ENCODE measurements around the gene ZNF536. TPM values are rescaled to one million over a fixed set of nuclear protein-coding genes. Genes with fewer than 3 reads are reported as not detected.
"Not testable (repeated sequence)": the region's sequence is repeated elsewhere in the genome, so short reads cannot be mapped to it uniquely, and the experiment has no call there.

ZNF536 gene
- total RNA-seq, 1 donor from 2014 or later, result not detected

GRCh38 chr19:30340771-30341561 is 31.2 kb upstream of the ZNF536 start:
- DNase-seq (ENCODE audit: low spot score), result peak; percentile 11

- no peak for DNase-seq (ENCODE audit: low spot score)
Measured at GRCh38 chr19:30341611-30342201, 30.5 kb upstream of the ZNF536 start.

- peak; percentile 65 for DNase-seq (ENCODE audit: low spot score)
Measured at GRCh38 chr19:30342901-30343300, 29.3 kb upstream of the ZNF536 start.

- DNase-seq (ENCODE audit: low spot score), result peak; percentile 33
Measured at GRCh38 chr19:30344446-30345425, 27.4 kb upstream of the ZNF536 start.

- peak; percentile 69 for DNase-seq (ENCODE audit: low spot score)
Measured at GRCh38 chr19:30345686-30346085, 26.5 kb upstream of the ZNF536 start.

- not testable (repeated sequence) for DNase-seq (ENCODE audit: low spot score)
Measured at GRCh38 chr19:30346468-30346867, 25.7 kb upstream of the ZNF536 start.

GRCh38 chr19:30349131-30349730 is 23.0 kb upstream of the ZNF536 start:
- DNase-seq (ENCODE audit: low spot score), result peak; percentile 37

GRCh38 chr19:30350692-30351663 is 21.2 kb upstream of the ZNF536 start:
- DNase-seq (ENCODE audit: low spot score), result no peak

GRCh38 chr19:30351774-30352173 is 20.4 kb upstream of the ZNF536 start:
- no peak for DNase-seq (ENCODE audit: low spot score)

GRCh38 chr19:30353394-30353945 is 18.7 kb upstream of the ZNF536 start:
- DNase-seq (ENCODE audit: low spot score), result peak; percentile 72

GRCh38 chr19:30355586-30355985 is 16.6 kb upstream of the ZNF536 start:
- peak; percentile 57 for DNase-seq (ENCODE audit: low spot score)

GRCh38 chr19:30356951-30357579 is 15.1 kb upstream of the ZNF536 start:
- peak; percentile 68 for DNase-seq (ENCODE audit: low spot score)

- DNase-seq (ENCODE audit: low spot score), result peak; percentile 64
Measured at GRCh38 chr19:30357580-30357954, 14.6 kb upstream of the ZNF536 start.

- DNase-seq (ENCODE audit: low spot score), result peak; percentile 73
Measured at GRCh38 chr19:30358319-30358718, 13.9 kb upstream of the ZNF536 start.

- DNase-seq (ENCODE audit: low spot score), result peak; percentile 85
Measured at GRCh38 chr19:30358821-30359580, 13.2 kb upstream of the ZNF536 start.

- DNase-seq (ENCODE audit: low spot score), result peak; percentile 45
Measured at GRCh38 chr19:30359936-30360335, 12.2 kb upstream of the ZNF536 start.

- peak; percentile 62 for DNase-seq (ENCODE audit: low spot score)
Measured at GRCh38 chr19:30360376-30361106, 11.6 kb upstream of the ZNF536 start.

GRCh38 chr19:30361107-30361447 is 11.1 kb upstream of the ZNF536 start:
- DNase-seq (ENCODE audit: low spot score), result no peak
